T-helper 1 cell treated with Interleukin-12 subunit alpha and Interleukin-12 subunit beta and Interleukin-4 antibody, amounts not matched to agents 30 μg/mL and 1 μg/mL, for 36 hours (primary cell): ENCODE data around the gene SCGB1C1.

ENCODE experiments used
- H3K27ac Mint-ChIP-seq: one replicate; pipeline ENCODE4 v1.8.0; 2021; ENCODE audit warnings: mild to moderate bottlenecking, mixed read lengths
- H3K27me3 Mint-ChIP-seq: one replicate; pipeline ENCODE4 v1.8.0; 2021; ENCODE audit warnings: low read depth, mixed read lengths
- H3K36me3 Mint-ChIP-seq: one replicate; pipeline ENCODE4 v1.8.0; 2021; ENCODE audit warnings: low read depth, mixed read lengths
- H3K4me1 Mint-ChIP-seq: one replicate; pipeline ENCODE4 v1.8.0; 2021; ENCODE audit warnings: low read depth, mixed read lengths
- H3K4me3 Mint-ChIP-seq: one replicate; pipeline ENCODE4 v1.8.0; 2021; ENCODE audit warnings: mild to moderate bottlenecking, moderate library complexity, mixed read lengths
- H3K9me3 Mint-ChIP-seq: one replicate; pipeline ENCODE4 v1.8.0; 2021; ENCODE audit warnings: mixed read lengths

SCGB1C1 gene

GRCh38 chr11:201966-202365 lies 9.1 kb downstream of the SCGB1C1 start:
- Mint-ChIP-seq H3K27ac (peak overlapping the region; percentile 76), H3K27me3 (no peaks in the 10 kb centered on the region), H3K4me1 (peaks cover 23% of the 10 kb centered on the region), H3K36me3 (peaks cover 15% of the 10 kb centered on the region), H3K9me3 (no peaks in the 10 kb centered on the region), H3K4me3 (peak overlapping the region; percentile 25)

GRCh38 chr11:202490-202889 lies 9.6 kb downstream of the SCGB1C1 start:
- Mint-ChIP-seq H3K36me3 (peaks cover 15% of the 10 kb centered on the region), H3K4me1 (peaks cover 23% of the 10 kb centered on the region), H3K27ac (peak overlapping the region; percentile 76), H3K27me3 (no peaks in the 10 kb centered on the region), H3K9me3 (no peaks in the 10 kb centered on the region), H3K4me3 (peak overlapping the region; percentile 25)

DNA sequence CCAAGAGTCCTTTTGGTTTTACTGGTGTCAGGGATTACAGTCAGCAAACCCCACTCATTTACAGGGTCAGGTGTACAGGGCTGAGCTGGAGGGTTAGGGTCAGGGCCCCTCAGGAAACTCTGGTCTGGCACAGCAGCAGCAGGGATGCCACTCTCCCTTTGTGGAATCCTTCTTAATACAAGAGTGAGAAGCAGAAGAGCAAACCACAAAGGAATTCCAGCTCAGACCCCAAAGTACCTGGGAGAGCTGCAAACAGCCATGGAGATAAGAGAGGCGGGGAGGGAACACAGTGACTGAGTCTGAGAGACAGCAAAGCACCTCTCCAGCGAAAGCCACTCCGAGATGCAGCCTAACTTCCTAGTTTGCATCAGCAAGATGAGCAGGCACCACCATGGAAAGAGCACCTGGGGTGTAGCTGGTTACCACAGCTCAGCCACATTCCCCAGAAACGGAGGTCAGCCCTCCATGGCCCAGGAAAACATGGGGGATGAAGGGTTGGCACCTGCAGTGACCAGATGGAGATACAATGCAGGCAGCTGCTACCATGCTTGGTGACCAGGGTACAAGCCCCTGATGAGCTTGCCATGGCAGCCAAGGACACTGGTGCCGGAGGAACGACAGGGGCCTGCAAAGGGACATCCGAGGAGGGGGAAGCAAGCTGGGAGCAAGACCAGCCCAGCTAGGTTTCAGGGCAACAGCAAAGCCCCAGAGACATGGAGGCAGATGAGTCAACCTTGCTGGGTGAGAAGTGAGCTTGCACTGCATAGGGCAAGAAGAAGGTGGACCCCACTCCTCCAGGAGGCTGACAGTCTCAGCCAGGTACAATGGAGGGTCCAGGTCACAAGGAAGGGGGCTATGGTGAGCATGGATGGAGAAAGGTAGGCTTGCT lies 10.4 kb downstream of the SCGB1C1 start:
- H3K9me3 Mint-ChIP-seq: no peaks in the 10 kb centered on the region
- no peaks in the 10 kb centered on the region for H3K27me3 Mint-ChIP-seq
- peaks cover 23% of the 10 kb centered on the region for H3K4me1 Mint-ChIP-seq
- no peak overlapping the region for H3K27ac Mint-ChIP-seq
- H3K4me3 Mint-ChIP-seq: peak overlapping the region; percentile 19
- peaks cover 15% of the 10 kb centered on the region for H3K36me3 Mint-ChIP-seq

DNA sequence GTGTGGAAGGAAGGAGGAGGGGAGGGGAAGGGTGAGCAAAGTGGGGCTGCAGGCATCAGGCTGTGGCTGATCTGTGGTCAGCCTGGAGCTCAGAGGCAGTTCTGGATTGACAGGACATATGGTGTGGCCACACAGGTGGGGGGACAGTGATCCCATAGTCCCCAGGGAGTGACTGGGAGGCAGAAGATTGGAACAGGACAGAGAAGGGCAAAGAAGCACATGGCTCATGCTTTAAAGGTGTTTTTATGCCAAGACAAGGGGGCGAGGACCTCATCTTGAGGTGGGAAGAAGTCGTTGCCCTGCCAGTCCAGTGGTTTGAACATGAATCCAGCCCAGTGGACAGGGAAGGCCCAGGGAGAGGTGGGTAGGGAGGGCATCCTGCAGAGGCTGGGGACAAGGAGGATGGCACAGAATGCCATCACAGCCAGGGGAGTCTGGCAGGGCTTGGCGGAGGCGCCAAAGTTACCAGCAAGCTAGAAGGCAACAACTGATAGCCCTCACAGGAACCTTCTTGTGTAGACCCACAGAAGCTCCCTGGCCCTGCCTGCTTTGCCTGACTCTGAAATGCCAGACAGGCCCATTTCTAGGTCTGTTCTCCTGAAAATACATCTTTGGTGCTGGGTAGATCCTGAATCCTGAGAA lies 11.2 kb downstream of the SCGB1C1 start:
- no peaks in the 10 kb centered on the region for H3K9me3 Mint-ChIP-seq
- peaks cover 23% of the 10 kb centered on the region for H3K4me1 Mint-ChIP-seq
- H3K27me3 Mint-ChIP-seq: no peaks in the 10 kb centered on the region
- H3K4me3 Mint-ChIP-seq: peak overlapping the region; percentile 14
- peaks cover 15% of the 10 kb centered on the region for H3K36me3 Mint-ChIP-seq
- peak overlapping the region; percentile 4 for H3K27ac Mint-ChIP-seq

- Mint-ChIP-seq H3K4me3 (peak overlapping the region; percentile 14), H3K27ac (no peak overlapping the region), H3K36me3 (peaks cover 15% of the 10 kb centered on the region), H3K4me1 (peaks cover 23% of the 10 kb centered on the region), H3K27me3 (no peaks in the 10 kb centered on the region), H3K9me3 (no peaks in the 10 kb centered on the region)
Measured at GRCh38 chr11:204587-205109, 11.8 kb downstream of the SCGB1C1 start.

DNA sequence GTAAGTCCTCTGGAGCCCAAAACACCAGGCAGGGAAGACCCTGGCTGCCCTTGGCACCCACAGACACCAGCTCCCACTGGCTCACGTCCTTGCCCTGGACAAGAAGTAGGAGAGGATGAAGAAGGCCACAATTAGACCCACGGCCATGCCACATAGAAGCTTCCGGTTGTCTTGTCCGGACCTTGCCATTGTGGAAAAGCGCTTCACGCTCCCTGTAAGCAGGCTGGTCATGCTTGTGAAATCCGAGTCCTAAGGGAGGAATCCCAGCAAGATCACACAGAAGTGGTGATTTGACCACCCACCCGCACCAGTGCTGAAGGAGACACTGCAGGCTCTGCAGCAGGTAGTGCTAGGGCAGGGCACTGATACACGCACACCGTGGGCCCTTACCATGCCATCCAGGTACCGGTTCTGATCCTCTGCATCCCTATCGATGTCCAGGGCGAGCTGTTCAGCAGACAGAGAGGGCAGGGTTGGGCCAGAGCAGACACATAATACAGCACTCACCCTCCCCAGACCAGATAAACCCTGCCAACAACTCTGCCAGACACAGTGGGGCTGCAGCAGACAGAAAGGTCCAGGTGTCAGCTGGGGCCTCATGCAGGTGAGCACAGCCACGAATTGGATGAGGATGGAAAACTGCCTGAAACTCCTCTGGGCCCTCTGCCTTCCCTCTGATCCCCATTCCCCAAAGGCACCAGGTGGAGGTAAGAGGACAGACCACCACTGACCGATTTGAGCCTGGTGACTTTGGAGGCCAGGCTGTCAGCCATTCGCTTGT lies 12.5 kb downstream of the SCGB1C1 start:
- peaks cover 20% of the 10 kb centered on the region for H3K36me3 Mint-ChIP-seq
- peaks cover 30% of the 10 kb centered on the region for H3K4me1 Mint-ChIP-seq
- H3K9me3 Mint-ChIP-seq: no peaks in the 10 kb centered on the region
- H3K27me3 Mint-ChIP-seq: no peaks in the 10 kb centered on the region
- no peak overlapping the region for H3K4me3 Mint-ChIP-seq
- H3K27ac Mint-ChIP-seq: no peak overlapping the region

DNA sequence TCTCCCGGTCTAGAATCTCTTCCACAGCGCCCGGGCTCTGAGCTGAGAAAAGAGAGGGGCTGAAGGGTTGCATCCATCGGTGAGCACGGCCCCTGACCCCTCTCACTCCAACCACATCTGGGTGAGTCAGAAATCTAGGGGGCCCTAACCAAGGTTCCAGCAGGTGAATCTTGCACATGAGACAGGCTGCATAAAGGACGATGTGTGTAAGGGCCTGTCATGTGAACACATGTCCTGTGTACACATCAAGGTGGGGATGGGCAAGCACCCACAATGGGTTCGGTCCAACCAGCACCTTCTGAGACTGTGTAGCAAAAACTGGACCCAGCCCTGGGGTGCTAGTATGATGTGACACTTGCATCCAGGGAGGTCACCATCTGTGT lies 13.1 kb downstream of the SCGB1C1 start:
- Mint-ChIP-seq H3K36me3 (peaks cover 20% of the 10 kb centered on the region), H3K4me3 (peak overlapping the region; percentile 91), H3K4me1 (peaks cover 32% of the 10 kb centered on the region), H3K27ac (peak overlapping the region; percentile 95), H3K27me3 (no peaks in the 10 kb centered on the region), H3K9me3 (no peaks in the 10 kb centered on the region)

DNA sequence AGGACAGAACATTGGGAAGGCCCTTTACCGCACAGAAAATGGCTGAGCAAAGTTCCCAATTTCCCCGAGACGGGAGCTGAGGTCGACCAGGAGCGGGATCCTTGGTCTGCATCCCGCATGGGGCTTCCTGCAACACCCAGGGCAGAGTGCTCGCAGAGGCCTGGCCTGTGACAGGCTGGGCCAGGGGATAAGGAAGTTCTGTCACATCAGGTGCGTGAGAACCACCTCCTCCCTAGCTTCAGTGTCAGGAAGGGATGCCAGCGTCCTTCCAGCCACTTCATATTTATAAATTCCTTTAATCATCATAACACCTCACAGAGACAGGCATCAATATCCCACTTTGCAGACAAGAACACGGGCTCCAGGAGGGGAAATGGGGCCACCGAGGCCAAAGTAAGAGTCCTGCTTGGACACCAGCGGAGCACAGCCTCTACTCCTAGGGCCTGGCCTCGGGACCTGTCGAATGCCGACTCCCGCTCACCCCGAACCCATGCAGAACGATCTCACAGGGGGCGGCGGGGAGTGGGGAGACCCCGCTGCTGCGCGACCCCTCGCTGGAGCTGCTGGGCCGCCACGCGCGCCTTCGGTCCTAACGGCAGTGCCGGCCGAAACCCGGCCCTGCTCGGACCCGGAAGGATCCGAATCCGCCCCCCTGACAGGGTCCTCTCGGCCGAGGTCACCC lies 13.8 kb downstream of the SCGB1C1 start:
- Mint-ChIP-seq H3K27me3 (no peaks in the 10 kb centered on the region), H3K4me3 (peak overlapping the region; percentile 91), H3K4me1 (peaks cover 35% of the 10 kb centered on the region), H3K36me3 (peaks cover 26% of the 10 kb centered on the region), H3K27ac (peak overlapping the region; percentile 97), H3K9me3 (no peaks in the 10 kb centered on the region)

- Mint-ChIP-seq H3K36me3 (peaks cover 30% of the 10 kb centered on the region), H3K27me3 (no peaks in the 10 kb centered on the region), H3K4me3 (peak within 1 kb of the TSS; percentile 91), H3K9me3 (no peaks in the 10 kb centered on the region), H3K4me1 (peaks cover 30% of the 10 kb centered on the region), H3K27ac (peak within 1 kb of the TSS; percentile 97)
Measured at GRCh38 chr11:207208-207862, 14.5 kb downstream of the SCGB1C1 start, which contains the start of the genes BET1L and RIC8A. TSS of gene BET1L (minus strand) at chr11:207399. CDS start at chr11:207321, 78 bp downstream. TSS of gene RIC8A (plus strand) at chr11:207708. CDS start at chr11:208855, 1,147 bp downstream.

GRCh38 chr11:207863-208180 lies 14.9 kb downstream of the SCGB1C1 start:
- Mint-ChIP-seq H3K36me3 (peaks cover 29% of the 10 kb centered on the region), H3K9me3 (no peaks in the 10 kb centered on the region), H3K4me3 (peak overlapping the region; percentile 91), H3K4me1 (peaks cover 27% of the 10 kb centered on the region), H3K27ac (peak overlapping the region; percentile 97), H3K27me3 (no peaks in the 10 kb centered on the region)

GRCh38 chr11:208181-208916 lies 15.5 kb downstream of the SCGB1C1 start:
- H3K4me1 Mint-ChIP-seq: peaks cover 26% of the 10 kb centered on the region
- H3K27me3 Mint-ChIP-seq: no peaks in the 10 kb centered on the region
- peak overlapping the region; percentile 91 for H3K4me3 Mint-ChIP-seq
- peaks cover 29% of the 10 kb centered on the region for H3K36me3 Mint-ChIP-seq
- no peaks in the 10 kb centered on the region for H3K9me3 Mint-ChIP-seq
- H3K27ac Mint-ChIP-seq: peak overlapping the region; percentile 97

DNA sequence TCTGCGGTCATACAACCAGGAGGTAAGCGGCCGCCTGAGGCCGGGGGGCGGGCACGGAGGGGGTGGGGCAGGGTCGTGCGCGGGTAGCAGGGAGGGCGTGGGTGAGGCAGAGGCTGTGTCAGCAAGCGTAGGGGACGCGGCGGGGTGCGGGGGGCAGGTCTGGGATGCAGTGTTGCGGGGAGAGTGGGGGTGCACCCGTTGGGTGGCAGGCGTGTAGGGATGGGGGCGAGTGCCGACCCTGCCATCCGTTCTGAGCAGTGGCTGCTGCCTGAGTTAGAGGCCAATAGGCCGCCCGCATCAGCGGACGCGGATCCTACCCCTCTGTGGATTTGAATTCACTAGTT lies 16.0 kb downstream of the SCGB1C1 start:
- Mint-ChIP-seq H3K4me3 (peak overlapping the region; percentile 91), H3K27me3 (no peaks in the 10 kb centered on the region), H3K9me3 (no peaks in the 10 kb centered on the region), H3K4me1 (peaks cover 27% of the 10 kb centered on the region), H3K27ac (peak overlapping the region; percentile 97), H3K36me3 (peaks cover 25% of the 10 kb centered on the region)
